Stimulated activated CD4-positive, alpha-beta T cell treated with anti-CD3 and anti-CD28 coated beads, Interleukin-15, amount 100 ng/mL, for 48 hours (primary cell): ENCODE results near the gene COPS8.

Experiments used
- DNase-seq, 2 donors: peaks; one replicate each; pipeline ENCODE4 v3.0.0-alpha.2; 2020; ENCODE audit warnings: low read depth in 2 of 2

Gene COPS8

GRCh38 chr2:237085248-237086221 is at the start of gene COPS8:
Gene COPS8, plus strand, starts transcription at chr2:237085889. Its CDS starts 76 bp downstream, at chr2:237085965.
- peak; percentile 78 to 88 for DNase-seq

- no peak for DNase-seq
Measured at GRCh38 chr2:237039301-237040031, 46.2 kb upstream of the COPS8 start.

GRCh38 chr2:237041231-237041630 is 44.5 kb upstream of the COPS8 start:
- DNase-seq: no peak

- no peak for DNase-seq
Measured at GRCh38 chr2:237042101-237042500, 43.6 kb upstream of the COPS8 start.

GRCh38 chr2:237043866-237044265 is 41.8 kb upstream of the COPS8 start:
- no peak for DNase-seq

GRCh38 chr2:237044281-237044680 is 41.4 kb upstream of the COPS8 start:
- DNase-seq: no peak

- DNase-seq: no peak
Measured at GRCh38 chr2:237045449-237045848, 40.2 kb upstream of the COPS8 start.

- DNase-seq: no peak
Measured at GRCh38 chr2:237048595-237048994, 37.1 kb upstream of the COPS8 start.

- no peak for DNase-seq
Measured at GRCh38 chr2:237051861-237052260, 33.8 kb upstream of the COPS8 start.

- no peak for DNase-seq
Measured at GRCh38 chr2:237053066-237053465, 32.6 kb upstream of the COPS8 start.

- no peak for DNase-seq
Measured at GRCh38 chr2:237055386-237056100, 30.1 kb upstream of the COPS8 start.

GRCh38 chr2:237056287-237056875 is 29.3 kb upstream of the COPS8 start:
- DNase-seq: no peak

GRCh38 chr2:237057107-237057506 is 28.6 kb upstream of the COPS8 start:
- no peak for DNase-seq

- DNase-seq: no peak
Measured at GRCh38 chr2:237057893-237058300, 27.8 kb upstream of the COPS8 start.

GRCh38 chr2:237058423-237058822 is 27.3 kb upstream of the COPS8 start:
- DNase-seq: no peak

GRCh38 chr2:237059155-237059875 is 26.4 kb upstream of the COPS8 start:
- no peak for DNase-seq

GRCh38 chr2:237060534-237061312 is 25.0 kb upstream of the COPS8 start:
- no peak for DNase-seq

GRCh38 chr2:237061356-237061755 is 24.3 kb upstream of the COPS8 start:
- DNase-seq: no peak

GRCh38 chr2:237062585-237062984 is 23.1 kb upstream of the COPS8 start:
- no peak for DNase-seq
